ENCODE data around the gene ANO5. TPM values are rescaled to one million over a fixed set of nuclear protein-coding genes. Genes with fewer than 3 reads are reported as not detected.

The ANO5 gene
- total RNA-seq, 1 experiment from 2014 or later, result not detected

DNA sequence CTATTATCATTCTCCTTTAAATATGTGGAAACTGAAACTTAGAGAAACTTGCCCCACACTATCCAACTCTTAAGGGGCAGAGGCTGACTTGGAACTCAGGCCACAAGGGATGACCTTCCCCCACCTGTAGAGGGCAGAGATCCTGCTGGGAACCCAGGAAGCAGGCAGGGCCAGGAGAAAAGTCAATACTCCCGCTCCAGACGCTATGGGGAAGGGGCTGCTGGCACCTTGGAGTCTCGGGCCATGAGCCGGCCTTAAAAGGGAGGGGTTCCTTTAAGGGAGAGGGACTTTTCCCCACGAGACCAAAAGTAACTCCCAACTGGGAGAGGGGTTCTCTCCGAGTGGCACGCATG is 620 bp upstream of the ANO5 start:
- ChIA-PET POLR2A (no interaction called here), CTCF (no interaction called here)
- intact Hi-C loops (cut with micrococcal nuclease; ENCODE audit: unreplicated experiment), result no loop called here
- no peaks in the 10 kb centered on the region for H3K9me3 Mint-ChIP-seq (ENCODE audit: unreplicated experiment)
- H3K4me1 Mint-ChIP-seq (ENCODE audit: low read depth, unreplicated experiment), result no peaks in the 10 kb centered on the region
- no peak for DNase-seq
- H3K4me3 Mint-ChIP-seq (ENCODE audit: unreplicated experiment), result no peak overlapping the region
- no peaks in the 10 kb centered on the region for H3K36me3 Mint-ChIP-seq (ENCODE audit: insufficient read depth, unreplicated experiment)
- no peaks in the 10 kb centered on the region for H3K36me3 ChIP-seq (ENCODE audit: control insufficient read depth, insufficient read depth, low read length)
- H3K27me3 Mint-ChIP-seq (ENCODE audit: insufficient read depth, unreplicated experiment), result peaks cover 4% of the 10 kb centered on the region
- no peak for TF ChIP-seq CTCF (IDR thresholded peaks at IDR 0.05; ENCODE audit: insufficient read depth in 1 of 2, low read depth in 1 of 2, low read length in 1 of 2, severe bottlenecking in 1 of 2, unreplicated experiment in 1 of 2)
- no peak overlapping the region for H3K27ac Mint-ChIP-seq (ENCODE audit: unreplicated experiment)
- H3K4me1 ChIP-seq, result 0 out of 2 replicates have a peak, but pooled peaks cover 6% of the 10 kb centered on the region
- no peaks in the 10 kb centered on the region for H3K9me3 ChIP-seq
- no TSS peak for BruUV-seq (replicated peaks)
- H3K4me3 ChIP-seq (ENCODE audit: low read depth, low read length), result no peak overlapping the region
- no peaks in the 10 kb centered on the region for H3K27me3 ChIP-seq (replicated peaks; ENCODE audit: control insufficient read depth, insufficient read depth, low read length)

- POLR2A ChIA-PET, result no interaction called here
- intact Hi-C loops (cut with micrococcal nuclease; ENCODE audit: unreplicated experiment), result no loop called here
- H3K27ac Mint-ChIP-seq (ENCODE audit: unreplicated experiment), result no peak overlapping the region
- no peak overlapping the region for H3K4me3 Mint-ChIP-seq (ENCODE audit: unreplicated experiment)
- DNase-seq, result no peak
- peaks cover 5% of the 10 kb centered on the region for H3K27me3 Mint-ChIP-seq (ENCODE audit: insufficient read depth, unreplicated experiment)
- Histone ChIP-seq H3K27me3 (replicated peaks; ENCODE audit: control insufficient read depth, insufficient read depth, low read length) (no peaks in the 10 kb centered on the region), H3K9me3 (no peaks in the 10 kb centered on the region), H3K4me1 (0 out of 2 replicates have a peak, but pooled peaks cover 6% of the 10 kb centered on the region), H3K36me3 (ENCODE audit: control insufficient read depth, insufficient read depth, low read length) (no peaks in the 10 kb centered on the region), H3K4me3 (ENCODE audit: low read depth, low read length) (no peak overlapping the region)
- no peak for TF ChIP-seq CTCF (IDR thresholded peaks at IDR 0.05; ENCODE audit: insufficient read depth in 1 of 2, low read depth in 1 of 2, low read length in 1 of 2, severe bottlenecking in 1 of 2, unreplicated experiment in 1 of 2)
- CTCF ChIA-PET, result no interaction called here
- BruUV-seq (replicated peaks), result no TSS peak
- H3K4me1 Mint-ChIP-seq (ENCODE audit: low read depth, unreplicated experiment), result no peaks in the 10 kb centered on the region
- no peaks in the 10 kb centered on the region for H3K9me3 Mint-ChIP-seq (ENCODE audit: unreplicated experiment)
- no peaks in the 10 kb centered on the region for H3K36me3 Mint-ChIP-seq (ENCODE audit: insufficient read depth, unreplicated experiment)
Observed at GRCh38 chr11:22193348-22194051, 615 bp downstream of the ANO5 start.

DNA sequence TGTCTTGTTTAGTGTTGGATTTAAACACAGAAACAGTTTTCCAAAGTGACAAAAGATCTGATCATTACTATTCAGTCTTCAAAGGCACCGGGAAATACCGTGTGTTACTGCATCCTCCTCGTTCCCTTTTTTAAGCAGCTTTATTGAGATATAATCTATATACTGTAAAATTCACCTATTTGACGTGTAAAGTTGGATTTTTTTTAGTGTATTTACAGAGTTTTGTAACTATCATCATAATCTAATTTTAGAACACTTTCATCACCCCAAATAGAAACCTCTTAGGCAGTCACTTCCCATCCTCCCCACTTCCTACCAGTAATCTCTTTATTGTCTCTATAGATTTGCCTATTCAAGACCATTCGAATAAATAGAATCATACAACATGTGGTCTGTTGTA is 1.4 kb downstream of the ANO5 start:
- TF ChIP-seq CTCF (IDR thresholded peaks at IDR 0.05; ENCODE audit: insufficient read depth in 1 of 2, low read depth in 1 of 2, low read length in 1 of 2, severe bottlenecking in 1 of 2, unreplicated experiment in 1 of 2), result no peak
- Histone ChIP-seq H3K4me1 (0 out of 2 replicates have a peak, but pooled peaks cover 6% of the 10 kb centered on the region), H3K4me3 (ENCODE audit: low read depth, low read length) (no peak overlapping the region), H3K36me3 (ENCODE audit: control insufficient read depth, insufficient read depth, low read length) (no peaks in the 10 kb centered on the region), H3K9me3 (no peaks in the 10 kb centered on the region), H3K27me3 (replicated peaks; ENCODE audit: control insufficient read depth, insufficient read depth, low read length) (no peaks in the 10 kb centered on the region)
- Mint-ChIP-seq H3K36me3 (ENCODE audit: insufficient read depth, unreplicated experiment) (no peaks in the 10 kb centered on the region), H3K4me1 (ENCODE audit: low read depth, unreplicated experiment) (no peaks in the 10 kb centered on the region), H3K9me3 (ENCODE audit: unreplicated experiment) (no peaks in the 10 kb centered on the region), H3K27ac (ENCODE audit: unreplicated experiment) (no peak overlapping the region), H3K4me3 (ENCODE audit: unreplicated experiment) (no peak overlapping the region), H3K27me3 (ENCODE audit: insufficient read depth, unreplicated experiment) (peaks cover 5% of the 10 kb centered on the region)
- intact Hi-C loops (cut with micrococcal nuclease; ENCODE audit: unreplicated experiment), result no loop called here
- no TSS peak for BruUV-seq (replicated peaks)
- ChIA-PET POLR2A (no interaction called here), CTCF (no interaction called here)
- DNase-seq, result no peak
